ENCODE data around the gene COL6A3. TPM values are rescaled to one million over a fixed set of nuclear protein-coding genes. Genes with fewer than 3 reads are reported as not detected.

Gene COL6A3, protein sequence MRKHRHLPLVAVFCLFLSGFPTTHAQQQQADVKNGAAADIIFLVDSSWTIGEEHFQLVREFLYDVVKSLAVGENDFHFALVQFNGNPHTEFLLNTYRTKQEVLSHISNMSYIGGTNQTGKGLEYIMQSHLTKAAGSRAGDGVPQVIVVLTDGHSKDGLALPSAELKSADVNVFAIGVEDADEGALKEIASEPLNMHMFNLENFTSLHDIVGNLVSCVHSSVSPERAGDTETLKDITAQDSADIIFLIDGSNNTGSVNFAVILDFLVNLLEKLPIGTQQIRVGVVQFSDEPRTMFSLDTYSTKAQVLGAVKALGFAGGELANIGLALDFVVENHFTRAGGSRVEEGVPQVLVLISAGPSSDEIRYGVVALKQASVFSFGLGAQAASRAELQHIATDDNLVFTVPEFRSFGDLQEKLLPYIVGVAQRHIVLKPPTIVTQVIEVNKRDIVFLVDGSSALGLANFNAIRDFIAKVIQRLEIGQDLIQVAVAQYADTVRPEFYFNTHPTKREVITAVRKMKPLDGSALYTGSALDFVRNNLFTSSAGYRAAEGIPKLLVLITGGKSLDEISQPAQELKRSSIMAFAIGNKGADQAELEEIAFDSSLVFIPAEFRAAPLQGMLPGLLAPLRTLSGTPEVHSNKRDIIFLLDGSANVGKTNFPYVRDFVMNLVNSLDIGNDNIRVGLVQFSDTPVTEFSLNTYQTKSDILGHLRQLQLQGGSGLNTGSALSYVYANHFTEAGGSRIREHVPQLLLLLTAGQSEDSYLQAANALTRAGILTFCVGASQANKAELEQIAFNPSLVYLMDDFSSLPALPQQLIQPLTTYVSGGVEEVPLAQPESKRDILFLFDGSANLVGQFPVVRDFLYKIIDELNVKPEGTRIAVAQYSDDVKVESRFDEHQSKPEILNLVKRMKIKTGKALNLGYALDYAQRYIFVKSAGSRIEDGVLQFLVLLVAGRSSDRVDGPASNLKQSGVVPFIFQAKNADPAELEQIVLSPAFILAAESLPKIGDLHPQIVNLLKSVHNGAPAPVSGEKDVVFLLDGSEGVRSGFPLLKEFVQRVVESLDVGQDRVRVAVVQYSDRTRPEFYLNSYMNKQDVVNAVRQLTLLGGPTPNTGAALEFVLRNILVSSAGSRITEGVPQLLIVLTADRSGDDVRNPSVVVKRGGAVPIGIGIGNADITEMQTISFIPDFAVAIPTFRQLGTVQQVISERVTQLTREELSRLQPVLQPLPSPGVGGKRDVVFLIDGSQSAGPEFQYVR (N-terminal part only)
- 1 to 10 TPM in 1 of 2 experiments, under 1 TPM in 1; 0.90 to 1.3 TPM for total RNA-seq

DNA sequence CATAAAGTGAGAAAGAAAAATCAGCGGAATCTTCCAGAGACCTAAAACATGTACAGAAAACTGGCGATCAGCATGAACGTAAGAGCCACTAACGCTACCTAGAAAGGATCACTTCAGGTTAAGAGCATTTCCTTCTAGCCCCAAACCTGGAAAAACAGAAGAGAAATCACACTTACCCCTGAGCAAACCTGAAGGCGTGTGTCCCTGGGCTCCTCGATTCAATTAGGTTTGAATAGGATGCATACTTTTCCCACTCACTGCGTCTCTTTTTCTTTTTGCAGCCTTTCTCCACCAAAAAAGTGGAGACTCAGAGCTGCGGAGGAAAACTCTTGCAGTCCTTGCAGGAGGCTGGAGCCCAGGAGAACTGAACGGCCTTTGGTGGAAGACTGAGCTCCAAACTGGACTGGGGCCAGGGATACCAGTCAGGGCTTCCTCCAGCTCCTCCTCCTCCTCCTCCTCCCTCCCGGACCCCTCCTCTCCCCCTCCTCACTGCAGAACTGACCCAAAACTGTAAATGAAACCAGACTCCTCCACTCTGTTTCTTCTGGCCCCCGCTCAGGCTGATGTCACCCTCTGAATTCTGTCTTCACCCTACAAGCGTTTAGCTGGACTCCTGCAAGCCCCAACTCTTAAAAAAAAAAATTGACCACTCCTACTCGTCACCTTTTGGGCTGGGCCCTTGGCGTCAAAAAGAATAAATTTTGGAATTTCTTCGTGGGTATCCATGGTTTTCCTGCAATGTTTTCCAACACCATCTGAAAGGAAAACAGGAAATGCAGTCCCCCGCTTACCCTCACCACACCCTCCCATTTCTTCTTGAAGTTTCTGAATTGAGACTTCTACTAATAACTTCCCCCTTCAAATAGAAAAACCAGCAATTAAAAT lies at the start of gene COL6A3:
COL6A3 (minus strand) TSS at position 388 of the 885 bp plus-strand sequence. CDS start 17,347 bp downstream, outside the sequence.
- DNase-seq = no peak
- CTCF ChIA-PET = no interaction called here
- H3K27ac Mint-ChIP-seq = no peak within 1 kb of the TSS
- no peak within 1 kb of the TSS for H3K4me3 Mint-ChIP-seq
- no peaks in the 10 kb centered on the region for H3K9me3 Mint-ChIP-seq
- no peaks in the 10 kb centered on the region for H3K4me1 Mint-ChIP-seq
- H3K27me3 Mint-ChIP-seq = no peaks in the 10 kb centered on the region
- POLR2A ChIA-PET = no interaction called here
- no peaks in the 10 kb centered on the region for H3K36me3 Mint-ChIP-seq (ENCODE audit: low read depth)

DNA sequence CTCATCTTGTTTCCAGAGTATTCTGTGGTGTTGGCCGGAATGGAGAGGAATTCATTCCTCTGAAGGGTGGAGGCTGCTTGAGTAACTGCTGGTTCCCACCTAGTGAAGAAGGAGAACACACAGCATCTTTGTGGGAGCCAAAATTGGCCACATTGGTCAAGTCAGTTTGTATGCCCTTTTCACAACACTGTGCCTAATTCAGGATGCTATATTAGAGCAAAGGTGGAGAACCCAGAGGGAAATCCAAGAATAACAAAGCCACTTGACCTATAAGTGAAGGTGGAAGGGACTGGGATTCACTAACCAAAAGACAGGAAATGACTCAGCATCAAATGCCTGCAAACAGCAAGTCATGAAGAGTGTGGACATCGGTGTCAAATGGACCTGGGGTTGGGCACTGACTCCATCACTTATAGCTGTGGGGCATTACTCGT lies 45.8 kb upstream of the COL6A3 start:
- Mint-ChIP-seq H3K4me3 (no peak overlapping the region), H3K27me3 (no peaks in the 10 kb centered on the region), H3K27ac (no peak overlapping the region), H3K9me3 (peaks cover 7% of the 10 kb centered on the region), H3K4me1 (peaks cover 9% of the 10 kb centered on the region), H3K36me3 (ENCODE audit: low read depth) (no peaks in the 10 kb centered on the region)
- ChIA-PET POLR2A (no interaction called here), CTCF (interaction anchor here (2.2 kb wide), 1 partner anchor 38 kb away, joined by 9 read pairs; no protein-coding TSS in a partner anchor)
- no peak for DNase-seq

DNA sequence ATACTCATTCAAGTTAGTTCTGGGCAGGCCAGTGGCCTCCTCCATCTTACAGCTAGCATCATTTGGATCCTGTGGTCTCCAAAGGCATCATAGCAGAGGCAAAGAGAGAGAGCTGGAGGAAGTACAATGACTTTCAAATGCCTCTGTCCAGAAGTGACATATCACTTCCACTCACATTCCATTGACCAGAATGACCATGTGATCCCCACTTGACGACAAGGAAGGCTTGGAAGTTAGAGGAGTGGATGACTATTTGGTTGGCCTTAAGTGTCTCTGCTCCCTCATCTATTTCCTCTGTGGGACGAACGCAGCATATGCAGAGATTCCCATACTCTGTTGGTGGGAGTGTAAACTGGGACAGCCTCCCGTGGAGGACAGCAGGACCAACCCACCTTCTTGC lies 45.3 kb upstream of the COL6A3 start:
- H3K36me3 Mint-ChIP-seq (ENCODE audit: low read depth) = peaks cover 3% of the 10 kb centered on the region
- no peak overlapping the region for H3K4me3 Mint-ChIP-seq
- POLR2A ChIA-PET = no interaction called here
- H3K4me1 Mint-ChIP-seq = peaks cover 9% of the 10 kb centered on the region
- CTCF ChIA-PET = interaction anchor here (0.9 to 2.2 kb wide), 3 partner anchors 9 to 38 kb away, joined by 3 to 9 read pairs (median 3); no protein-coding TSS in a partner anchor
- DNase-seq = no peak
- H3K9me3 Mint-ChIP-seq = peaks cover 7% of the 10 kb centered on the region
- no peak overlapping the region for H3K27ac Mint-ChIP-seq
- H3K27me3 Mint-ChIP-seq = no peaks in the 10 kb centered on the region

DNA sequence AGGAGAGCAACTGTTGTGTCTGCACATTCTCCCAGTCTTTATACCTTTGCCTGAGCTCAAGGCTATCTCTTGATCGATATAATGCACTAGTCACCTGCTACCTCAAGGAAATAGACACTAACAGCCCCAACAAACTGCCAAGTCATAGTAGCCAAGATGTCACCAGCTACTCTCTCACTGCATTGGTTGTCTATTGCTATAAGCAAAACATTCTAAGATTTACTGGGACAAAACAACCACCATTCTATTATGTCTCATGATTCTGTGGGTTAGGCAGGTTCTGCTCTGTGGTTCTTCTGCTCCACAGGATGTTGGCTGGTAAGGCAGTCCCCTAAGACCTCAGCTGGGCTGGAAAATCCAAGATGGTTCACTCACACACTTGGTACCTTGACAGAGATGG lies 44.6 kb upstream of the COL6A3 start:
- Mint-ChIP-seq H3K9me3 (peaks cover 7% of the 10 kb centered on the region), H3K27me3 (peaks cover under 1% of the 10 kb centered on the region), H3K36me3 (ENCODE audit: low read depth) (peaks cover 4% of the 10 kb centered on the region), H3K4me1 (peaks cover 9% of the 10 kb centered on the region), H3K27ac (no peak overlapping the region), H3K4me3 (no peak overlapping the region)
- CTCF ChIA-PET = interaction anchor here (0.9 to 2.2 kb wide), 4 partner anchors 10 to 54 kb away, joined by 3 to 9 read pairs (median 3); no protein-coding TSS in a partner anchor
- POLR2A ChIA-PET = no interaction called here
- no peak for DNase-seq

DNA sequence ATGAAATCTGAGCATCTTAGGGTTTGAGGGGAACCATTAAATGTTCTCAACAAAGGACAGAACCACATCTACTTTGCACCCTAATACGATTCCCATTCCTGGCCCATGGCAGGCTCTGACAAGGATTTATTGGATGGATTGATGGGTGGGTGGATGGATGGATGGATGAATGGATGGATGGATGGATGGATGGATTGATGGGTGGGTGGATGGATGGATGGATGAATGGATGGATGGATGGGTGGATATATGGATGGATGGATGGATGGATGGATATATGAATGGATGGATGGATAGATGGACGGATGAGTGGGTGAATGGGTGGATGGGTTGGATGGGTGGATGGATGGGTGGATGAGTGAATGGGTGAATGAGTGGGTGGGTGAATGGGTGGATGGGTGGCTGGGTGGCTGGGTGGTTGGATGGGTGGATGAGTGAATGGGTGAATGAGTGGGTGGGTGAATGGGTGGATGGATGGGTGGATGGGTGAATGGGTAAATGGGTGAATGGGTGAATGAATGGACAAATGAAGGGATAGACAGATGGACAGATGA lies 43.5 kb upstream of the COL6A3 start:
- peaks cover 2% of the 10 kb centered on the region for H3K27me3 Mint-ChIP-seq
- DNase-seq = no peak
- H3K4me3 Mint-ChIP-seq = no peak overlapping the region
- peaks cover 7% of the 10 kb centered on the region for H3K9me3 Mint-ChIP-seq
- H3K27ac Mint-ChIP-seq = no peak overlapping the region
- POLR2A ChIA-PET = no interaction called here
- peaks cover 9% of the 10 kb centered on the region for H3K4me1 Mint-ChIP-seq
- CTCF ChIA-PET = interaction anchor here (1.2 to 2.2 kb wide), 2 partner anchors 36 to 37 kb away, joined by 4 to 9 read pairs; no protein-coding TSS in a partner anchor
- H3K36me3 Mint-ChIP-seq (ENCODE audit: low read depth) = peaks cover 4% of the 10 kb centered on the region

DNA sequence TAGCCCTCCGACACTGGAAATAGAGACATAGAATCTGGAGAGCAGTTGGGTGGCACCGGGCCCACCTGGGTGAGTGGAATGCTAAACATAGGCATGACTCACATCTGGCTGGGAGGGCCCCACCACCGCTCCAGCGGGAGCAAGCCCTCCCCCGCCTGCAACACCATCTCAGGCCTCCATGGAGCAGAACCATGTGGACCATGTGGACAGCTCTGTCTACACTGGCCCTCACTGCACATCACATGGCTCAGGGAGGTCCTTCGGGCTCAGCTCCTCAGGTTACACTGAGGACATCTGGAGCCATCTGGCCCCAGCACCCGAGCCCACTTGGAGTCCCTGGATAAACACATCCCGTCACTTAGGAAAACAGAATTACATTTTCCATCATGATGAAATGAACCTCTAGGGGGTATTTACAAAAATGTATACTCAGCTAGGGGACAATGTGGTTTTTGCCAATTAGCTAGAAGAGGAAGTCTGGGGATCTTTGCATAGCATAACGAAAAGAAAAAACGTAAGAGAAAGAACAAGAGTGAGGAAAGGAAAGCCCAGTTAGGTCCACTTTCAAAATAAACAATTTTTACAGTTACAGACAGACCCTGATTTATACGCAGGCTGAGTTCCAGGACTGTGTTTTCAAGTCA lies 42.4 kb upstream of the COL6A3 start:
- POLR2A ChIA-PET = no interaction called here
- no peak for DNase-seq

DNA sequence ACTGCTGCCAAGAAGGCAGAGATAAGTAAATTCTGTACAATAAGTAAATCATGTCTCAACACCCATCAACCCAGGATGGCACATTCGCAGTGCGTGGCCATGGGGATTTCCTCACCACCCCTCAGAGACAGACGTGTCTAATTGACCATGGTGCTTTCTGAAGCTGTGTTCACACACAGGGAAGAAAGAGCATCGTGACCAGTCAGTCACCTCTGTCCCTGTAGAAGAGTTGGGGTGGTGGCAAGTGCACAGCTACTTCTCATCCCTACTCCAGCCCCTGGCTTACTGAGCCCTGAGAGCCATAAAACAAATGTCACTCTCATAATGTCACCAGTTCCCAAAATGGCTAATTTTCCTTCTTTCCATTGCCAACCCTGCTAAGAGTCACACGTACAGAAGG lies 41.8 kb upstream of the COL6A3 start:
- DNase-seq = no peak
- peaks cover 4% of the 10 kb centered on the region for H3K36me3 Mint-ChIP-seq (ENCODE audit: low read depth)
- peaks cover 2% of the 10 kb centered on the region for H3K27me3 Mint-ChIP-seq
- ChIA-PET POLR2A (no interaction called here), CTCF (no interaction called here)
- H3K27ac Mint-ChIP-seq = no peak overlapping the region
- H3K4me3 Mint-ChIP-seq = no peak overlapping the region
- H3K9me3 Mint-ChIP-seq = peaks cover 7% of the 10 kb centered on the region
- peaks cover 9% of the 10 kb centered on the region for H3K4me1 Mint-ChIP-seq

More for the DNA sequence above, 42.4 kb upstream of the COL6A3 start:
- CTCF ChIA-PET = interaction anchor here (1.2 kb wide), 1 partner anchor 35 kb away, joined by 4 read pairs; no protein-coding TSS in a partner anchor
- Mint-ChIP-seq H3K27me3 (peaks cover 2% of the 10 kb centered on the region), H3K4me3 (no peak overlapping the region), H3K27ac (no peak overlapping the region), H3K9me3 (peaks cover 7% of the 10 kb centered on the region), H3K36me3 (ENCODE audit: low read depth) (peaks cover 4% of the 10 kb centered on the region), H3K4me1 (peaks cover 9% of the 10 kb centered on the region)

DNA sequence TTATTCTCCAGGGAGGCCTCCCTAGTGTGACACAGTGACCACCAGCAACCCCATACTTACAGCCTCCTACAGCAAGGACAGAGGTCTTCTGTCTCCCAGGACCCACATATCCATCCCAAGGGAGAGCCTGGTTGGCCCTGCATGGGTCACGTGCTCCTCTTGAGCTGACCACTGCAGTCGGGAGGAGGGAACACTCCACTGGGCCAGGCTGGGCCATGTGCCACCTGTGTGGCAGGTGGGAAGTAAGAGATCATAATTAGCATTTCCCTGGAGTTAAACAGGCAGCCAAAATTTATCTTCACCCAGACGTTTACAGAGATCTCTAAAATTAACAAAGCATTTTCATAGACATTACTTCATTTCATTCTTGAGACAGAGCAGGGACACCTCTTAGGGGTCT lies 39.7 kb upstream of the COL6A3 start:
- peaks cover 6% of the 10 kb centered on the region for H3K4me1 Mint-ChIP-seq
- peaks cover 2% of the 10 kb centered on the region for H3K27me3 Mint-ChIP-seq
- ChIA-PET POLR2A (no interaction called here), CTCF (interaction anchor here (0.9 kb wide), 1 partner anchor 32 kb away, joined by 4 read pairs; no protein-coding TSS in a partner anchor)
- H3K4me3 Mint-ChIP-seq = no peak overlapping the region
- H3K9me3 Mint-ChIP-seq = peaks cover 7% of the 10 kb centered on the region
- H3K27ac Mint-ChIP-seq = no peak overlapping the region
- no peak for DNase-seq
- H3K36me3 Mint-ChIP-seq (ENCODE audit: low read depth) = peaks cover 4% of the 10 kb centered on the region

DNA sequence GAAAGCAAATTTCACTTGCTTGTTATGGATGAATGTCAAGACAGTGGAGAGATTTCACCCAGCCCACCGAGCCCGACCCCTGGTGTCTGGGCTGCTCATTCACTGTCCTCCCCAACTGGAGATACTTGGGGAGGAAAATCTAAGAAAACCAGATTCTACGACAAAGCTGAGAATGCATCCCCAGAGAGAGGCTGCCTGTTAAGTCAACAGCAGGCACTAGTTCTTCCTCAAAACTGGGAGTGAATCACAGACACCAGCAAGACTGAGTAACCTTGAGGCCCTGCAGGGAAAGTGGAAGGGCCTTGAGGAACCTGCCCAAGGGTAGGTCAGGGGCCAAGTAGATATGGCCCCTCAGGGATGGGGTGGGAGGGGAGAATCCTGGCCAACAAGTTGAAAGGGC lies 38.9 kb upstream of the COL6A3 start:
- Mint-ChIP-seq H3K4me1 (no peaks in the 10 kb centered on the region), H3K9me3 (peaks cover 2% of the 10 kb centered on the region), H3K36me3 (ENCODE audit: low read depth) (peaks cover 4% of the 10 kb centered on the region), H3K27ac (no peak overlapping the region), H3K4me3 (no peak overlapping the region), H3K27me3 (peaks cover 2% of the 10 kb centered on the region)
- DNase-seq = no peak
- POLR2A ChIA-PET = no interaction called here
- CTCF ChIA-PET = no interaction called here

DNA sequence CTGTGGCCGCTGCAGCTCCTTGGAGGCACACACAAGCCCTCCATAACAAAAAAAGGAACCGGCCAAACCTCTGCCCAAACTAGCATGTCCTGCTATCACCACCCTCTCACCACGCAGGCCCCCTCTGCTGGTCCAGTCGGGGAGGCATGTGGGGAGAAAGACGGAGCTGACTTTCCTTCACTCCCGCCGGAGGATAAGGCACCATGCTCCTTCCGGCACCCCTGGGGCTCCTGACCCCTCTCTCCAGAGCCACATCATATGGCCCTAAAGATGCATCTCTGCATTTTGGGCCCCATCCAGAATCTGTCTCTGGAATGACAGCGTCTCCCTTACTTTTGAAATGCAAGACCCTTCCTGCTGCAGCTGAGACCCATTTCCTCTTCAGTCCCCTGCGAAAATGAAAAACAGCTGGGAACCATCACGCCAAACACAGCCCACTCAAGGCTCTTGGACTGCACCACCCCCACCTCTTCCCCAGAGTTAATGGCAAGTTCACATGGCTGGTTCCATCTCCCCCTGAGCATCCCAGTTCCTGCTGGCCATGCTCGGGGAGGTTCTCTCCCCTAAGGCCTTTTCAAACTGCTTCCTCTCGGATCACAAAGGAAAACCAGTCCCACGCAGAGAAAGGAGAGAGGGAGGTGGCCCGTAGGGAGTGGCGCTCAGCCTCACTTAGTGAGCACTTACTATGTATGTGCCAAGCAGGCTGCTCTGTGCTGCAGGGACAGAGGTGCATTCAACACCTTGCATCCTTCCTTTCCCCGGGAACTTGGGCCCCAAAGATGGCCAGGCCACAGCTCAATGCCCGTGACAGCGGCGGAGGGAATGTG lies 37.9 kb upstream of the COL6A3 start:
- H3K27ac Mint-ChIP-seq = no peak overlapping the region
- CTCF ChIA-PET = interaction anchor here (0.6 kb wide), 1 partner anchor 15 kb away, joined by 3 read pairs; no protein-coding TSS in a partner anchor

DNA sequence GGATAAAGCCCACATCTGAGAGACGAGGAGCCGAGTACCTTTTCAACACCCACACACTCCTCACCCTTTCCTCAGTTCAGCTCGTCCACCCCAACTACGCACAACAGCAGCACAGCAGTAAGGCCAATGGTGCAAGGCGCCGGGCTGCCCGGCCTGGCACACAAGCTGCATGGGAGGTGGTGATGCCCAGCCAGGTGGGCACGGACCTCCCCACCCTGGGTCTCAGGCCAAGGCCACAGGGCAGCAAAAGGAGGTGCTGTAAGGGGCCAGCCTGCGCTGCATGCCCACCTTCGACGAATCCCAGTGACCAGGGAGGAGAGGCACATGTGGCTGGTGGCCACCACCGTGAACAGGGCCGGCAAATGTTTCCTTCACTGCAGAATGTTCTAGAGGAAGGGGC lies 36.6 kb upstream of the COL6A3 start:
- CTCF ChIA-PET = no interaction called here
- no peaks in the 10 kb centered on the region for H3K9me3 Mint-ChIP-seq
- no peaks in the 10 kb centered on the region for H3K4me1 Mint-ChIP-seq
- peaks cover 4% of the 10 kb centered on the region for H3K36me3 Mint-ChIP-seq (ENCODE audit: low read depth)
- no peak overlapping the region for H3K4me3 Mint-ChIP-seq
- POLR2A ChIA-PET = no interaction called here
- no peak for DNase-seq
- H3K27ac Mint-ChIP-seq = no peak overlapping the region
- peaks cover 2% of the 10 kb centered on the region for H3K27me3 Mint-ChIP-seq

More for the DNA sequence above, 37.9 kb upstream of the COL6A3 start:
- H3K27me3 Mint-ChIP-seq = peaks cover 2% of the 10 kb centered on the region
- peaks cover 4% of the 10 kb centered on the region for H3K36me3 Mint-ChIP-seq (ENCODE audit: low read depth)
- POLR2A ChIA-PET = no interaction called here
- no peak for DNase-seq
- no peaks in the 10 kb centered on the region for H3K4me1 Mint-ChIP-seq
- peaks cover 2% of the 10 kb centered on the region for H3K9me3 Mint-ChIP-seq
- H3K4me3 Mint-ChIP-seq = no peak overlapping the region

All from activated CD4-positive, alpha-beta memory T cell treated with anti-CD3 and anti-CD28 coated beads, Interleukin-2, amount 10 ng/mL, durations not matched to agents 7 days and 5 days (primary cell).